HCT116 (cell line): Measurements from ENCODE around the gene DAGLB. TPM values are rescaled to one million over a fixed set of nuclear protein-coding genes. Genes with fewer than 3 reads are reported as not detected.

ENCODE experiments used
- ATAC-seq: fragments of 200-7000 bp; cut with Tn5 transposase; 2 replicates; pipeline ENCODE4 v1.9.1; 2020; ENCODE audit warnings: mild to moderate bottlenecking, moderate library complexity
- BruUV-seq: library from RNA; stranded (reverse); fragments of 400-500 nt; replicated peaks from 2 replicates; lab custom pipeline; 2021; lab: Mats Ljungman, UMichigan
- CTCF ChIA-PET: fragments of 300-600 bp; sonication (Branson Sonifier 250); formaldehyde crosslinking; loops from one replicate; lab custom pipeline; 2021; ENCODE audit warnings: antibody characterized with exemption; lab: Charles Lee
- POLR2A ChIA-PET: fragments of 300-600, 350-600 bp; sonication (Branson Sonifier 250); formaldehyde crosslinking; loops from one replicate; lab custom pipeline; 2021; ENCODE audit warnings: antibody characterized with exemption; lab: Charles Lee
- RAD21 ChIA-PET, 2 experiments: fragments of 300-600 bp; sonication (Branson Sonifier 250); formaldehyde crosslinking; loops; one replicate each; lab custom pipeline; 2023; ENCODE audit warnings: low total read pairs in 2 of 2; ENCODE audit not compliant: uncharacterized antibody in 2 of 2, unreplicated experiment in 2 of 2, low non-redundant PET in 1 of 2; lab: Charles Lee
- DNase-seq: peaks from one replicate; pipeline ENCODE4 v3.0.0-alpha.2; 2010; ENCODE audit warnings: low read depth, low spot score
- H2AFZ ChIP-seq: fragments of 200-600 bp; shearing (Covaris generic), sonication (generic); 2 replicates; pipeline ENCODE4 v1.6.1; 2017; ENCODE audit warnings: low read depth, mixed run types, mixed read lengths, antibody characterized with exemption, low read length; ENCODE audit not compliant: poor library complexity, severe bottlenecking
- H3K27ac ChIP-seq: 2 replicates; pipeline ENCODE4 v1.5.1; 2012; ENCODE audit warnings: low read depth, low read length
- H3K27me3 ChIP-seq: fragments of 200-600 bp; sonication (generic); 2 replicates; pipeline ENCODE4 v1.6.1; 2016; ENCODE audit warnings: mixed run types, low read length, mixed read lengths; ENCODE audit not compliant: insufficient read depth
- H3K36me3 ChIP-seq, 2 experiments: fragments of 200-500 bp in 1 of 2; fragments of 200-600 bp in 1 of 2; sonication (Bioruptor generic) in 1 of 2; sonication (generic) in 1 of 2; 2 replicates each; pipeline versions ENCODE4 v1.5.1 to v1.6.1; 2014 to 2016; ENCODE audit warnings: low read length in 2 of 2, inconsistent platforms in 1 of 2, mixed read lengths in 1 of 2, mixed run types in 1 of 2; ENCODE audit not compliant: insufficient read depth in 2 of 2, control insufficient read depth in 1 of 2
- H3K4me1 ChIP-seq, 2 experiments: fragments of 200-600 bp in 1 of 2; sonication (generic) in 1 of 2; 2 replicates each; pipeline versions ENCODE4 v1.5.1 to v1.6.1; 2012 to 2017; ENCODE audit warnings: low read length in 2 of 2, inconsistent platforms in 1 of 2, mild to moderate bottlenecking in 1 of 2, mixed read lengths in 1 of 2, mixed run types in 1 of 2, moderate library complexity in 1 of 2; ENCODE audit not compliant: insufficient read depth in 2 of 2, control insufficient read depth in 1 of 2
- H3K4me2 ChIP-seq: fragments of 200-600 bp; sonication (generic); 2 replicates; pipeline ENCODE4 v1.6.1; 2017; ENCODE audit warnings: mixed run types, low read length, mixed read lengths
- H3K4me3 ChIP-seq, 2 experiments: fragments of 200-600 bp in 1 of 2; sonication (generic) in 1 of 2; replicated peaks in 1 of 2; 2 replicates each; pipeline ENCODE4 v1.5.1; 2011 to 2016; ENCODE audit warnings: low read length in 2 of 2, control low read depth in 1 of 2, low read depth in 1 of 2, mild to moderate bottlenecking in 1 of 2, mixed read lengths in 1 of 2, mixed run types in 1 of 2
- H3K79me2 ChIP-seq: fragments of 200-600 bp; sonication (generic); 2 replicates; pipeline ENCODE4 v1.6.1; 2017; ENCODE audit warnings: mild to moderate bottlenecking, mixed run types, low read length, moderate library complexity, mixed read lengths; ENCODE audit not compliant: insufficient read depth
- H3K9ac ChIP-seq: fragments of 200-600 bp; sonication (generic); 2 replicates; pipeline ENCODE4 v1.6.1; 2016; ENCODE audit warnings: low read length, mixed read lengths
- H3K9me2 ChIP-seq: fragments of 200-600 bp; sonication (generic), shearing (Covaris generic); 2 replicates; pipeline ENCODE4 v1.6.1; 2017; ENCODE audit warnings: mixed run types, mild to moderate bottlenecking, moderate library complexity; ENCODE audit not compliant: insufficient read depth
- H3K9me3 ChIP-seq, 2 experiments: fragments of 200-500 bp in 1 of 2; fragments of 200-600 bp in 1 of 2; sonication (Bioruptor generic) in 1 of 2; sonication (generic) in 1 of 2; 2 replicates each; pipeline ENCODE4 v1.6.1; 2014 to 2017; ENCODE audit warnings: low read length in 2 of 2, mixed read lengths in 2 of 2, inconsistent platforms in 1 of 2, low read depth in 1 of 2, mild to moderate bottlenecking in 1 of 2, mixed run types in 1 of 2, moderate library complexity in 1 of 2; ENCODE audit not compliant: control insufficient read depth in 1 of 2, insufficient read depth in 1 of 2
- H4K20me1 ChIP-seq: fragments of 200-600 bp; sonication (generic), shearing (Covaris generic); 2 replicates; pipeline ENCODE4 v1.6.1; 2017; ENCODE audit warnings: mixed run types, mild to moderate bottlenecking, moderate library complexity; ENCODE audit not compliant: insufficient read depth
- ATF3 ChIP-seq: IDR thresholded peaks from 2 replicates; pipeline ENCODE4 v1.6.1; 2012
- CBX3 ChIP-seq: IDR thresholded peaks from 2 replicates; pipeline ENCODE4 v1.6.1; 2012; ENCODE audit warnings: low read depth
- CTCF ChIP-seq, 3 experiments: fragments of 200-600 bp in 1 of 3; sonication (generic) in 1 of 3; IDR thresholded peaks in 2 of 3; conservative IDR thresholded peaks in 1 of 3; 2 replicates each; pipeline ENCODE4 v1.5.1; 2012 to 2017; ENCODE audit warnings: low read depth in 2 of 3, low read length in 2 of 3, antibody characterized with exemption in 1 of 3, borderline replicate concordance in 1 of 3, control low read depth in 1 of 3, mild to moderate bottlenecking in 1 of 3, mixed read lengths in 1 of 3, mixed run types in 1 of 3, moderate library complexity in 1 of 3; ENCODE audit not compliant: insufficient read depth in 1 of 3
- EGR1 ChIP-seq: IDR thresholded peaks from 2 replicates; pipeline ENCODE4 v1.6.1; 2012; ENCODE audit warnings: low read depth
- ELF1 ChIP-seq: IDR thresholded peaks from 2 replicates; pipeline ENCODE4 v1.6.1; 2012; ENCODE audit warnings: low read depth, borderline replicate concordance
- EZH2 ChIP-seq: fragments of 200-600 bp; sonication (generic); IDR thresholded peaks from 2 replicates; pipeline ENCODE4 v1.6.1; 2017; ENCODE audit warnings: antibody characterized with exemption, mixed run types
- FOSL1 ChIP-seq: IDR thresholded peaks from 2 replicates; pipeline ENCODE4 v1.6.1; 2012; ENCODE audit warnings: low read depth
- JUND ChIP-seq: IDR thresholded peaks from 2 replicates; pipeline ENCODE4 v1.6.1; 2012
- POLR2A ChIP-seq: IDR thresholded peaks from 2 replicates; pipeline ENCODE4 v1.7.0; 2011; ENCODE audit warnings: borderline replicate concordance; ENCODE audit not compliant: insufficient read depth, insufficient read length; ENCODE audit errors: extremely low read depth
- POLR2AphosphoS5 ChIP-seq: IDR thresholded peaks from 2 replicates; pipeline ENCODE4 v1.6.1; 2011; ENCODE audit warnings: mild to moderate bottlenecking, low read depth, low read length, moderate library complexity
- RAD21 ChIP-seq: IDR thresholded peaks from 2 replicates; pipeline ENCODE4 v1.6.1; 2012; ENCODE audit warnings: low read depth, mild to moderate bottlenecking
- SIN3A ChIP-seq: IDR thresholded peaks from 2 replicates; pipeline ENCODE4 v1.6.1; 2012; ENCODE audit warnings: low read depth
- SP1 ChIP-seq: IDR thresholded peaks from 2 replicates; pipeline ENCODE4 v1.6.1; 2012; ENCODE audit warnings: low read depth
- SRF ChIP-seq: IDR thresholded peaks from 2 replicates; pipeline ENCODE4 v1.6.1; 2012; ENCODE audit warnings: low read depth
- ZBTB33 ChIP-seq: IDR thresholded peaks from 2 replicates; pipeline ENCODE4 v1.6.1; 2011; ENCODE audit warnings: mild to moderate bottlenecking, low read length, moderate library complexity; ENCODE audit not compliant: insufficient replicate concordance; ENCODE audit errors: extremely low read depth
- ZFX ChIP-seq: fragments of 450-650 bp; IDR thresholded peaks from 2 replicates; pipeline ENCODE4 v1.6.1; 2017
- ZNF274 ChIP-seq: fragments of 200-500 bp; sonication (Bioruptor generic); IDR thresholded peaks from 2 replicates; pipeline ENCODE4 v1.6.1; 2014; ENCODE audit warnings: mild to moderate bottlenecking, low read depth, low read length, inconsistent platforms
- intact Hi-C: fragments of 100-400 bp; cut with micrococcal nuclease; formaldehyde crosslinking; loops from 2 replicates; pipeline ENCODE4 v1.10.0; 2022
- total RNA-seq: library from RNA; stranded (reverse); gene quantifications from one replicate; pipeline ENCODE4 v1.2.1, GENCODE V29; 2021; ENCODE audit not compliant: unreplicated experiment

The DAGLB gene
- total RNA-seq, 1 experiment from 2014 or later: 30.2 TPM

GRCh38 chr7:6387734-6388294, 59.9 kb downstream of the DAGLB start:
- Histone ChIP-seq H3K4me1 (peaks cover 37 to 61% of the 10 kb centered on the region in 2 experiments), H3K4me3 (no peak overlapping the region), H3K9me3 (no peaks in the 10 kb centered on the region), H3K79me2 (peaks cover 100% of the 10 kb centered on the region), H4K20me1 (peaks cover 26% of the 10 kb centered on the region), H3K9ac (no peak overlapping the region), H3K9me2 (no peaks in the 10 kb centered on the region), H3K36me3 (peaks cover 18 to 28% of the 10 kb centered on the region in 2 experiments; a peak in 3 of 4 replicates), H3K27me3 (no peaks in the 10 kb centered on the region), H3K4me2 (no peak overlapping the region), H2AFZ (no peak overlapping the region), H3K27ac (no peak overlapping the region)
- DNase-seq (no peak), ATAC-seq (no peak)
- TF ChIP-seq SRF: no peak
- no peak for TF ChIP-seq JUND
- TF ChIP-seq ATF3: no peak
- no peak for TF ChIP-seq EGR1
- no peak for TF ChIP-seq CTCF (IDR thresholded peaks at IDR 0.05 in 2 of 3, conservative IDR thresholded peaks at IDR 0.05 in 1 of 3; ENCODE audit: borderline replicate concordance in 1 of 3, insufficient read depth in 1 of 3, low read depth in 2 of 3, low read length in 2 of 3)
- TF ChIP-seq ZBTB33: no peak
- no peak for TF ChIP-seq ZFX
- TF ChIP-seq CBX3: no peak
- TF ChIP-seq EZH2: no peak
- no peak for TF ChIP-seq ELF1
- no peak for TF ChIP-seq SIN3A
- TF ChIP-seq FOSL1: no peak
- no peak for TF ChIP-seq SP1
- TF ChIP-seq POLR2AphosphoS5: no peak
- TF ChIP-seq RAD21: no peak
- TF ChIP-seq ZNF274: no peak
- TF ChIP-seq POLR2A: no peak
- RAD21 ChIA-PET: no interaction called here
- POLR2A ChIA-PET: no interaction called here
- BruUV-seq: no TSS peak
- CTCF ChIA-PET: no interaction called here
- intact Hi-C loops: no loop called here
